WTC11 (cell line): Measurements from ENCODE around the gene YPEL1. TPM values are rescaled to one million over a fixed set of nuclear protein-coding genes. Genes with fewer than 3 reads are reported as not detected.

Experiments
- ATAC-seq: fragments of 200-7000 bp; cut with Tn5 transposase; 2 replicates; pipeline ENCODE4 v1.10.0; 2021; ENCODE audit warnings: mild to moderate bottlenecking, moderate library complexity
- CTCF ChIA-PET: fragments of 300-600 bp; sonication (Branson Sonifier 250); formaldehyde crosslinking; loops from one replicate; lab custom pipeline; 2021; ENCODE audit warnings: antibody characterized with exemption; lab: Charles Lee
- POLR2A ChIA-PET: fragments of 350-600 bp; sonication (Branson Sonifier 250); formaldehyde crosslinking; loops from one replicate; lab custom pipeline; 2021; ENCODE audit warnings: antibody characterized with exemption; lab: Charles Lee
- DNase-seq: peaks from one replicate; pipeline ENCODE4 v3.0.0; 2021; ENCODE audit warnings: low spot score
- H3K27ac Mint-ChIP-seq: 2 replicates; pipeline ENCODE4 v1.8.0; 2021; ENCODE audit warnings: mixed read lengths
- H3K27me3 Mint-ChIP-seq: 2 replicates; pipeline ENCODE4 v1.8.0; 2021; ENCODE audit warnings: low read depth, mild to moderate bottlenecking, moderate library complexity, mixed read lengths
- H3K36me3 Mint-ChIP-seq: 2 replicates; pipeline ENCODE4 v1.8.0; 2021; ENCODE audit warnings: mixed read lengths
- H3K4me1 Mint-ChIP-seq: 2 replicates; pipeline ENCODE4 v1.8.0; 2022; ENCODE audit warnings: mixed read lengths
- H3K4me3 Mint-ChIP-seq: 2 replicates; pipeline ENCODE4 v1.8.0; 2021; ENCODE audit warnings: mild to moderate bottlenecking, moderate library complexity, mixed read lengths
- H3K9me3 Mint-ChIP-seq: 2 replicates; pipeline ENCODE4 v1.8.0; 2021; ENCODE audit warnings: mixed read lengths
- FOXK1 ChIP-seq: sonication (generic); formaldehyde crosslinking; IDR thresholded peaks from 2 replicates; pipeline ENCODE4 v1.8.0; 2022; ENCODE audit warnings: mild to moderate bottlenecking, moderate library complexity, missing genetic modification reagents
- GRHL2 ChIP-seq: fragments of 250-450 bp; sonication (Bioruptor Pico); IDR thresholded peaks from 2 replicates; pipeline ENCODE4 v1.8.0; 2022; ENCODE audit warnings: mild to moderate bottlenecking, moderate library complexity; ENCODE audit not compliant: insufficient replicate concordance, severe bottlenecking
- NR3C1 ChIP-seq: sonication (generic); formaldehyde crosslinking; conservative IDR thresholded peaks from 2 replicates; pipeline ENCODE4 v1.8.1; 2023; ENCODE audit warnings: low read depth, mild to moderate bottlenecking, missing genetic modification reagents
- PRRX2 ChIP-seq: fragments of 250-450 bp; sonication (Bioruptor Pico); IDR thresholded peaks from 2 replicates; pipeline ENCODE4 v1.8.0; 2021; ENCODE audit warnings: mild to moderate bottlenecking
- SMAD4 ChIP-seq: sonication (generic); formaldehyde crosslinking; IDR thresholded peaks from 2 replicates; pipeline ENCODE4 v1.8.0; 2022; ENCODE audit warnings: mild to moderate bottlenecking, missing genetic modification reagents
- SP1 ChIP-seq: sonication (generic); formaldehyde crosslinking; conservative IDR thresholded peaks from 2 replicates; pipeline ENCODE4 v1.8.1; 2022; ENCODE audit warnings: missing genetic modification reagents
- TEAD1 ChIP-seq: sonication (generic); formaldehyde crosslinking; IDR thresholded peaks from 2 replicates; pipeline ENCODE4 v1.8.0; 2022; ENCODE audit warnings: mild to moderate bottlenecking, missing genetic modification reagents
- total RNA-seq: library from RNA; stranded (reverse); gene quantifications from 3 replicates; pipeline ENCODE4 v1.2.3, GENCODE V29; 2021
- TF ChIP-seq, protein P1 (sequence below): sonication (generic); formaldehyde crosslinking; IDR thresholded peaks from 2 replicates; pipeline ENCODE4 v1.8.0; 2022; ENCODE audit warnings: mild to moderate bottlenecking, missing genetic modification reagents
- TF ChIP-seq, protein P2 (sequence below): fragments of 250-450 bp; sonication (Bioruptor Pico); IDR thresholded peaks from 2 replicates; pipeline ENCODE4 v1.8.0; 2021; ENCODE audit warnings: mild to moderate bottlenecking
- TF ChIP-seq, protein P3 (sequence below): sonication (generic); formaldehyde crosslinking; IDR thresholded peaks from 2 replicates; pipeline ENCODE4 v1.8.0; 2023; ENCODE audit warnings: missing genetic modification reagents
- TF ChIP-seq, protein P4 (sequence below): fragments of 250-450 bp; sonication (Bioruptor Pico); IDR thresholded peaks from 2 replicates; pipeline ENCODE4 v1.9.0; 2021; ENCODE audit warnings: moderate library complexity, mild to moderate bottlenecking, inconsistent platforms, borderline replicate concordance

The YPEL1 gene
- total RNA-seq, 1 experiment from 2014 or later = 7.7 TPM

DNA sequence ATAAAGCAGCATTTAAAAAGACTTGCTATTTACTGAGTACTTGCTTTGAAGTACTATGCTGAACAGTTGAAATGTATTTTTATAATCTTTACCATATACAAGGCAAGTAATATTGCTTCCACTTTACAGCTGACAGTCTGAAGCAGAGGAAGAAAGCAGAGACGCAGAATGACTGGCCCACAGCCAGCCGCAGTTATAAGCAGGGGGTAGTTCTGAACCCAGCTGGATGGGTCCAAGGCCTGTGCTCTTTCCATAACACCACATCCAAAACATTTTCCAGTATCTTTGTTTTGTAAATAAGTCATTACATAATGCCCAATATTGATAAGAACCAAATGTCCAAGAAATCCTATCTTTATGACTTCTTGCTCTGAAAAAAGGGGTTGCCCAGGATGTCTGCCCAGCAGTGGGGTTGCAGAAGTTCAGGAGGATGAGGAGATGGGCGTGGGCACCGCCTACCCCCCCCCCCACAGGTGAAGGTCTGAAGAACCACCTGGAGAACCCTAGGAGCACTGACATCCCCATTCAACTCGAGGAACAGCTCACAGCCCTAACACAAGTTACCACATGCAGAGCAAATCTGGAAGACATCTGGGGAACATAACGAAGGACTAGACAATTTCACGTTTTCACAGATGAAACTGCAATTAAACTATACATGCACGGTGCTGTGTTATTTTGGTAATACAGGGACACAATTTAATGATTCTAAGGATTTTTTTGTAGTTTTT lies 24.2 kb upstream of the YPEL1 start (continued):
- TF ChIP-seq, protein P1, sequence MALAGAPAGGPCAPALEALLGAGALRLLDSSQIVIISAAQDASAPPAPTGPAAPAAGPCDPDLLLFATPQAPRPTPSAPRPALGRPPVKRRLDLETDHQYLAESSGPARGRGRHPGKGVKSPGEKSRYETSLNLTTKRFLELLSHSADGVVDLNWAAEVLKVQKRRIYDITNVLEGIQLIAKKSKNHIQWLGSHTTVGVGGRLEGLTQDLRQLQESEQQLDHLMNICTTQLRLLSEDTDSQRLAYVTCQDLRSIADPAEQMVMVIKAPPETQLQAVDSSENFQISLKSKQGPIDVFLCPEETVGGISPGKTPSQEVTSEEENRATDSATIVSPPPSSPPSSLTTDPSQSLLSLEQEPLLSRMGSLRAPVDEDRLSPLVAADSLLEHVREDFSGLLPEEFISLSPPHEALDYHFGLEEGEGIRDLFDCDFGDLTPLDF (CRISPR knock-in tag) = no peak
- TF ChIP-seq NR3C1 (CRISPR knock-in tag) = no peak

DNA sequence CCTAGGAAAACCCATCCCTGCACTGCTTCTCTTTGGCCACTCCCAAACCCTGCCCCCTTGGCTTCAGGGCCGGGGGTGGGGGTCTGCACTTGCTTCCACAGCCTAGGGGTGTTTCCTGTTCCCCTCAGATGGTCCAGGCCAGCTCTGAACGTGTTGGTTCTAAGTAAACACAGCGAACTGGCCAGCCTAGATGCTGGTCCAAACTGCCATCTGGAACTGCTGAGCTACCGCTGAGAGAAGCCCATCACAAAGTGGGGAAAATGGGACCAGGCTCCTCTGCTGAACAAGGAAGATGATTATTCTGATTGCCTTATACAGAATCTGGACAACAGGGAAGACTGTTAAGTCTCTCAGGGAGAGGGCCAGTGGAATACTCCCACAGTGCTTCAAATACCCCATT lies 23.5 kb upstream of the YPEL1 start:
- Mint-ChIP-seq H3K4me1 (0 out of 2 replicates have a peak, but pooled peaks cover 2% of the 10 kb centered on the region), H3K27ac (peak overlapping the region; percentile 93), H3K36me3 (peaks cover 34% of the 10 kb centered on the region), H3K9me3 (no peaks in the 10 kb centered on the region), H3K4me3 (no peak overlapping the region), H3K27me3 (no peaks in the 10 kb centered on the region)
- CTCF ChIA-PET = no interaction called here
- POLR2A ChIA-PET = no interaction called here
- ATAC-seq = no peak
- no peak for DNase-seq
- TF ChIP-seq, protein P2, sequence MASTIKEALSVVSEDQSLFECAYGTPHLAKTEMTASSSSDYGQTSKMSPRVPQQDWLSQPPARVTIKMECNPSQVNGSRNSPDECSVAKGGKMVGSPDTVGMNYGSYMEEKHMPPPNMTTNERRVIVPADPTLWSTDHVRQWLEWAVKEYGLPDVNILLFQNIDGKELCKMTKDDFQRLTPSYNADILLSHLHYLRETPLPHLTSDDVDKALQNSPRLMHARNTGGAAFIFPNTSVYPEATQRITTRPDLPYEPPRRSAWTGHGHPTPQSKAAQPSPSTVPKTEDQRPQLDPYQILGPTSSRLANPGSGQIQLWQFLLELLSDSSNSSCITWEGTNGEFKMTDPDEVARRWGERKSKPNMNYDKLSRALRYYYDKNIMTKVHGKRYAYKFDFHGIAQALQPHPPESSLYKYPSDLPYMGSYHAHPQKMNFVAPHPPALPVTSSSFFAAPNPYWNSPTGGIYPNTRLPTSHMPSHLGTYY (CRISPR knock-in tag) = no peak
- TF ChIP-seq, protein P3, sequence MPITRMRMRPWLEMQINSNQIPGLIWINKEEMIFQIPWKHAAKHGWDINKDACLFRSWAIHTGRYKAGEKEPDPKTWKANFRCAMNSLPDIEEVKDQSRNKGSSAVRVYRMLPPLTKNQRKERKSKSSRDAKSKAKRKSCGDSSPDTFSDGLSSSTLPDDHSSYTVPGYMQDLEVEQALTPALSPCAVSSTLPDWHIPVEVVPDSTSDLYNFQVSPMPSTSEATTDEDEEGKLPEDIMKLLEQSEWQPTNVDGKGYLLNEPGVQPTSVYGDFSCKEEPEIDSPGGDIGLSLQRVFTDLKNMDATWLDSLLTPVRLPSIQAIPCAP (CRISPR knock-in tag) = no peak
- TF ChIP-seq SP1 (CRISPR knock-in tag) = no peak

DNA sequence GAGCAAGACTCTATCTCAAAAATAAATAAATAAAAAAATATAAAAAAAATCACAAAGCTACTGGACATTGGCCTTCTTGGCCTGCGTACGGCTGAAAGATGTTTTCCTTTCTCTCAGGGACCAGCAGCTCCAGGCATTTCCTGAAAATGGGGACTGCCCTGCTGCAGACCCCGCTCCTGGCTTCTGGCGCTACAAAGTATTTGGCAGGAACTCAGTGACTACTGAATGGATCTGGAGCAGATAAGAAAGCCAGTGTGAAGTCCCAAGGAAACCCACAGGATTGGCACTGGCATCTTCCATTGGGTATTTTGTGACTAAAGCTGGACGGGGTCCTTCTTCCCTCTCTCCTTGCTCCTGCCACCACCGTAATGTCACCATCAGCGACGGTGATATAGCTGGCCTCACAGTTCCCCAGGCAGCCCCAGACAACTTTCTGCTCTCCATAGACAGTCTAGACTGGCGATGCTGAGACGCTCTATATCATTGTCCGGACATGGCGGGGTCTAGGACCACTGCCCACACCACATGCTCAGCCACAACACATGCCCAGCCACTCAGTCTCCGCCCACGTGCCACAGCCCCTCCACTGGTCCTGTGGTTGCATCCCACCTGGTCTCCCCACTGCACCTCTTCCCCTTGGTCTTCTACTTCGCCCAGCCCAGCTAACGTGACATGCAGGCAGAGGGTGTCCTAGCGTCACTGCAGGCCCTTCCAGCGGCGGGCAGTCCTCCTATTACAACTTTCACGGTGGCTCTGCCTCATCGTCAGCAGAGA lies 22.7 kb upstream of the YPEL1 start:
- DNase-seq = no peak
- H3K27ac Mint-ChIP-seq = peak overlapping the region; percentile 93
- H3K36me3 Mint-ChIP-seq = peaks cover 27% of the 10 kb centered on the region
- no peak overlapping the region for H3K4me3 Mint-ChIP-seq
- ChIA-PET POLR2A (no interaction called here), CTCF (interaction anchor here (0.7 kb wide), 1 partner anchor 180 kb away, joined by 3 read pairs; no protein-coding TSS in a partner anchor)
- no peak for ATAC-seq
- 0 out of 2 replicates have a peak, but pooled peaks cover 2% of the 10 kb centered on the region for H3K4me1 Mint-ChIP-seq
- no peaks in the 10 kb centered on the region for H3K9me3 Mint-ChIP-seq
- no peaks in the 10 kb centered on the region for H3K27me3 Mint-ChIP-seq
- TF ChIP-seq NR3C1 (CRISPR knock-in tag) = no peak

DNA sequence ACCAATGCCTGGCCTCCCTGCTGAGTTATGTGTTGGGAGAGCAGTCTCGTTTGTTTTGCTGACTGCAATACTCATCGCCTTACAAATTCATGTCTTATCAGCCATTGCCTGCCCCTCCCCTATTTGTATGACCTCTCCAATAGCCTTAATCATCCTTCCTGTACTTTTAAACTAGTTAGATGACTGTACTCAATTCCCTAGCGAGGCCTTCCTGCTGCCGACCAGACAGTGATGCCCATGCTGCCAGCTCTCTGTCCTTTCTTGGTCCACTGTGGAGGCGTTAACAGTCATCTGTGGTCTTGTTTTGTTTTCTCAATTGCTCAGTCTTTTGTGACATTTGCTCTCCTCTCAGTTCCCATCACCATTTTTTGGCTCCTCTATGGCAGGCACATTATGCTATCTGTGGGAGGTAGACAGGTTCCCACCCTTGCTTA lies 20.3 kb upstream of the YPEL1 start:
- Mint-ChIP-seq H3K4me1 (0 out of 2 replicates have a peak, but pooled peaks cover 2% of the 10 kb centered on the region), H3K27ac (0 out of 2 replicates have a peak overlapping the region, but pooled peaks have one; percentile 4), H3K27me3 (no peaks in the 10 kb centered on the region), H3K9me3 (no peaks in the 10 kb centered on the region), H3K4me3 (no peak overlapping the region), H3K36me3 (peaks cover 12% of the 10 kb centered on the region)
- POLR2A ChIA-PET = no interaction called here
- TF ChIP-seq GRHL2 (CRISPR knock-in tag) (no peak), TEAD1 (no peak)
- TF ChIP-seq, protein P4, sequence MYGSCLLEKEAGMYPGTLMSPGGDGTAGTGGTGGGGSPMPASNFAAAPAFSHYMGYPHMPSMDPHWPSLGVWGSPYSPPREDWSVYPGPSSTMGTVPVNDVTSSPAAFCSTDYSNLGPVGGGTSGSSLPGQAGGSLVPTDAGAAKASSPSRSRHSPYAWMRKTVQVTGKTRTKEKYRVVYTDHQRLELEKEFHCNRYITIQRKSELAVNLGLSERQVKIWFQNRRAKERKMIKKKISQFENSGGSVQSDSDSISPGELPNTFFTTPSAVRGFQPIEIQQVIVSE (CRISPR knock-in tag) = no peak
- CTCF ChIA-PET = no interaction called here
- no peak for DNase-seq
- no peak for ATAC-seq

DNA sequence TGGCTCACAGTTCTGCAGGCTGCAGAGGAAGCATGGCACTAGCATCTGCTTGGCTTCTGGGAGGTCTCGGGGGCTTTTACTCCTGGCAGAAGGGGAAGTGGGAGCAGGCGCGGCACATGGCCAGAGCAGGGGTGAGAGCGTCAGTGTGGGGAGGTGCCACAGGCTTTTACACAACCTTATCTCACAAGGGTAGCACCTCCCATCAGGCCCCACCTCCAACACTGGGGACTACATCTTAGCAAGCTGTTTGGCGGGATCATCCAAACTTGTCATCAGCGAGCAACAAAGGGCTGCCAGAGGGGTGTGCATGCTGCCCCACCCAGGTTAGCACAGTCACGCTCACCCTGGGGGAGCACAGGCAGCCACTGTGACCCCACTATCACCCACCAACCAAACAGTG lies 18.9 kb upstream of the YPEL1 start:
- H3K4me1 Mint-ChIP-seq = 0 out of 2 replicates have a peak, but pooled peaks cover 2% of the 10 kb centered on the region
- CTCF ChIA-PET = no interaction called here
- ATAC-seq = peak; percentile 46; the same call in 1 of the 2 replicates
- POLR2A ChIA-PET = no interaction called here
- no peaks in the 10 kb centered on the region for H3K9me3 Mint-ChIP-seq
- DNase-seq = no peak
- H3K36me3 Mint-ChIP-seq = peaks cover 9% of the 10 kb centered on the region
- no peak overlapping the region for H3K27ac Mint-ChIP-seq
- H3K27me3 Mint-ChIP-seq = no peaks in the 10 kb centered on the region
- no peak overlapping the region for H3K4me3 Mint-ChIP-seq
- TF ChIP-seq PRRX2 = no peak
- TF ChIP-seq SMAD4 (CRISPR knock-in tag) = no peak
- TF ChIP-seq FOXK1 (CRISPR knock-in tag) = no peak
